Hepatocyte (in vitro differentiated cells): ENCODE measurements around the gene CCBE1. TPM values are rescaled to one million over a fixed set of nuclear protein-coding genes. Genes with fewer than 3 reads are reported as not detected.

Experiments
- DNase-seq: peaks from one replicate; pipeline ENCODE4 v3.0.0-alpha.2; 2016; ENCODE audit warnings: low spot score
- H2AFZ ChIP-seq: fragments of 200-600 bp; sonication (generic); 2 replicates; pipeline ENCODE4 v1.6.0; 2016; ENCODE audit warnings: antibody characterized with exemption, mild to moderate bottlenecking
- H3K27ac ChIP-seq: fragments of 200-600 bp; sonication (generic); 2 replicates; pipeline ENCODE4 v1.5.1; 2016; ENCODE audit warnings: mild to moderate bottlenecking
- H3K27me3 ChIP-seq: fragments of 200-600 bp; sonication (generic); 2 replicates; pipeline ENCODE4 v1.6.1; 2016
- H3K36me3 ChIP-seq: fragments of 200-600 bp; sonication (generic); replicated peaks from 2 replicates; pipeline ENCODE4 v1.5.1; 2016; ENCODE audit warnings: low read depth; ENCODE audit not compliant: insufficient read depth
- H3K4me1 ChIP-seq: fragments of 200-600 bp; sonication (generic); 2 replicates; pipeline ENCODE4 v1.5.1; 2016; ENCODE audit warnings: mild to moderate bottlenecking, moderate library complexity; ENCODE audit not compliant: insufficient read depth
- H3K4me2 ChIP-seq: fragments of 200-600 bp; sonication (generic); 2 replicates; pipeline ENCODE4 v1.6.0; 2016
- H3K4me3 ChIP-seq: fragments of 200-600 bp; sonication (generic); 2 replicates; pipeline ENCODE4 v1.5.1; 2016; ENCODE audit warnings: mild to moderate bottlenecking
- H3K79me2 ChIP-seq: fragments of 200-600 bp; sonication (generic); 2 replicates; pipeline ENCODE4 v1.6.0; 2017; ENCODE audit warnings: mild to moderate bottlenecking
- H3K9me2 ChIP-seq: fragments of 200-600 bp; sonication (generic); replicated peaks from 2 replicates; pipeline ENCODE4 v1.6.0; 2017; ENCODE audit warnings: mild to moderate bottlenecking; ENCODE audit not compliant: insufficient read depth
- H3K9me3 ChIP-seq: fragments of 200-600 bp; sonication (generic); 2 replicates; pipeline ENCODE4 v1.5.1; 2016; ENCODE audit warnings: low read depth, mild to moderate bottlenecking
- H4K20me1 ChIP-seq: fragments of 200-600 bp; sonication (generic); 2 replicates; pipeline ENCODE4 v1.6.0; 2016; ENCODE audit warnings: mild to moderate bottlenecking; ENCODE audit not compliant: insufficient read depth, poor library complexity, severe bottlenecking
- CTCF ChIP-seq: fragments of 200-600 bp; sonication (generic); IDR thresholded peaks from 2 replicates; pipeline ENCODE4 v1.5.1; 2016; ENCODE audit warnings: antibody characterized with exemption, mild to moderate bottlenecking; ENCODE audit not compliant: poor library complexity
- EZH2 ChIP-seq: fragments of 200-600 bp; sonication (generic); IDR thresholded peaks from 2 replicates; pipeline ENCODE4 v1.6.1; 2016; ENCODE audit warnings: antibody characterized with exemption, mild to moderate bottlenecking, borderline replicate concordance
- EZH2phosphoT487 ChIP-seq: fragments of 200-600 bp; sonication (generic); IDR thresholded peaks from one replicate; pipeline ENCODE4 v1.6.1; 2018; ENCODE audit warnings: antibody characterized with exemption, mild to moderate bottlenecking, low read depth, moderate library complexity; ENCODE audit not compliant: unreplicated experiment, severe bottlenecking
- WGBS: methylation state at CpG from one replicate; pipeline ENCODE4 v1.1.6; 2016; ENCODE audit warnings: low lambda C conversion rate; ENCODE audit errors: missing lambda C conversion rate; 5-methylcytosine and 5-hydroxymethylcytosine counted together
- polyA plus RNA-seq: library from polyadenylated mRNA; unstranded; fragments of >200 nt; fragmentation: Nextera tagmentation; extraction: Ambion mirVana; gene quantifications from 2 replicates; pipeline ENCODE4 v1.2.1, GENCODE V29; 2016
- total RNA-seq: library from RNA; depleted of rRNA; stranded (reverse); fragments of >200 nt; gene quantifications from 2 replicates; pipeline ENCODE4 v1.2.3, GENCODE V29; 2014

The CCBE1 gene
- total and polyA plus RNA-seq, 2 experiments from 2014 or later: 3.1 to 9.2 TPM

DNA sequence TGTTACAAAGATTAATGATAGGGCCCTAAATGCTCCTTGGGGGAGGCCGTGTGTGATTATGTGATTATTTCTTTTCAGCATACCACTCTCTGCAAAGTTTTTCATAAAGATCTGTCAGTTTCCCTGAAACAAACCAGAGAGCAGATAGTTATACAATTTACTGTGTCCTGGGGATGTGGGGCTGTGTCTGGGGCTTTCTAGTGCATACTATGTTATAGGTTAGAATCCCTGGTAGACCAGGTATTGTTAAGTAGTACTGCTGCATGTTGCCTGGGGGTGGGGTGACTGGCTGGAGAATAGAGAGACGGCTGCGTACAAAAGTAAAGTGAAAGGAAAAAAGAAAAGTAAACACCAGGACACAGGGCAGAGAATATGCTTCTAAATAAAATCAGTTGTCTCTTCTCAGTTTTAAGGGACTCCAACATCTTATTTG, 3.3 kb upstream of the CCBE1 start:
- no peaks in the 10 kb centered on the region for H4K20me1 ChIP-seq
- no peak overlapping the region for H2AFZ ChIP-seq
- peak overlapping the region; percentile 35 for H3K4me2 ChIP-seq
- no peaks in the 10 kb centered on the region for H3K9me3 ChIP-seq
- no peaks in the 10 kb centered on the region for H3K79me2 ChIP-seq
- no peak overlapping the region for H3K27ac ChIP-seq
- 43% methylated on average over 3 of the region's 3 CpGs for WGBS
- peak; percentile 35 for DNase-seq
- no peak overlapping the region for H3K4me3 ChIP-seq
- no peaks in the 10 kb centered on the region for H3K36me3 ChIP-seq
- H3K27me3 ChIP-seq: peaks cover 45% of the 10 kb centered on the region
- H3K4me1 ChIP-seq: peaks cover 22% of the 10 kb centered on the region
- no peaks in the 10 kb centered on the region for H3K9me2 ChIP-seq
- TF ChIP-seq EZH2phosphoT487 (no peak), CTCF (no peak)

DNA sequence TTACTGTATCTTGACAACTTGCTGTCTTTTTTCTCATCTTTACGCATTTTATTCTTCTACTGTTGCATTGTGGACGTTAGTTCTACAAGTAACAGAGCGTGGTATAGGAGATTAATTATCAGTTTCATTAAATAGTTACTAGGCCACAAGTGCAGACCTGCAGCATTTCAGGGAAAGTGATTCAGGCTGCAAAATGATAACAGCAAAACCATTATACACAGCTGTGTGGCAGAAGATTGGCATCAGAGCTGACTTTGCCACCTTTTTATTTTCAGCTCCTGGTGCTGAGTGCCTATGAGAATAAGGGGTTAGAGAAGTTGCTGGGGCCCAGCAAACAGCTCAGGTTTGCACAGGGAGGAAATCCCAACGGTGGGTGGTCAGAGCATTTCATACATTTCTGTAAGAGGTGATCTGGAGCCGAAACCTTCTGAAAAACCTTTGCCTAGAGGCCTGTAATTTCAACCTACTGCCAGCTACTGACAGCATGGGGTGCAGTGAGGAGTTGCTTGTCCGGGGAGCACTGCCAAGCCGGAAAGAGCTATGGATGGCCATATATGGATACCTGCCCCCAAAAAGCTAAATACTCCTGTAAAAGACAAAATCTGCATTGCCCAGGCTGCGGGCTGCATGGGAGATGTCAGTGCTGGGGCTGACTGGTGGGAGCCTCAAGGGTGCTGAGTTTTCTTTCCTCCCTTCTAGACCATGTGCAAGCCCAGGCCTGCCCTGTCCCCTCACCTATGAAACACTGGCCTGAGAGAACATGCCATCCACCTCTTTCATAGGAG, 2.7 kb upstream of the CCBE1 start:
- peaks cover 51% of the 10 kb centered on the region for H3K27me3 ChIP-seq
- peaks cover 22% of the 10 kb centered on the region for H3K4me1 ChIP-seq
- H3K27ac ChIP-seq: no peak overlapping the region
- 78% methylated on average over 8 of the region's 8 CpGs for WGBS
- H4K20me1 ChIP-seq: no peaks in the 10 kb centered on the region
- no peak overlapping the region for H3K4me3 ChIP-seq
- TF ChIP-seq CTCF (no peak), EZH2 (no peak), EZH2phosphoT487 (no peak)
- H2AFZ ChIP-seq: no peak overlapping the region
- no peaks in the 10 kb centered on the region for H3K9me3 ChIP-seq
- H3K9me2 ChIP-seq: no peaks in the 10 kb centered on the region
- H3K36me3 ChIP-seq: no peaks in the 10 kb centered on the region
- H3K4me2 ChIP-seq: peak overlapping the region; percentile 35
- no peak for DNase-seq
- no peaks in the 10 kb centered on the region for H3K79me2 ChIP-seq

DNA sequence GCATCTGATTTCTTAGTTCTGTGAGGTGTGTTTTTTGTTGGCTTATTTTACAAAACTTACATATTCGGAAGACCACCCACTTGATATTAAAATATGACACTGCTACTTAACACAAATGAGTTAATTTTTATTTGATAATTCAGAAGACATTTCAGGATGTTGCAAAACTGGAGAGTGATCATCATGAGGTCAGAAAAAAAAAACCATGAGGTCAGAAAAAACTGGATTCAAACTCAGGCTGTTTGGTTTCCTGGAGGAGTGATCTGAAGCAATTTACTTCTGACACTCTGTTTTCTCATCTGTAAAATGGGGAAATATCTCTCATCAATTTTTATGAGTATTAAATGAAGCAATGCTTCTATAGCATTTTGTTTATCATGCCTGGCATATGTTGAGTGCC, 1.8 kb upstream of the CCBE1 start:
- no peak for TF ChIP-seq EZH2phosphoT487
- no peak for TF ChIP-seq EZH2
- Histone ChIP-seq H3K27ac (no peak overlapping the region), H3K4me3 (no peak overlapping the region), H4K20me1 (no peaks in the 10 kb centered on the region), H3K4me1 (peaks cover 22% of the 10 kb centered on the region), H3K9me3 (no peaks in the 10 kb centered on the region), H2AFZ (no peak overlapping the region), H3K79me2 (no peaks in the 10 kb centered on the region), H3K36me3 (no peaks in the 10 kb centered on the region), H3K4me2 (no peak overlapping the region), H3K9me2 (no peaks in the 10 kb centered on the region), H3K27me3 (peaks cover 60% of the 10 kb centered on the region)
- DNase-seq: no peak
- 100% methylated on average over 1 of the region's 1 CpG for WGBS
